HCT116 (cell line): ENCODE data around the gene IL17RD. TPM values are rescaled to one million over a fixed set of nuclear protein-coding genes. Genes with fewer than 3 reads are reported as not detected.

Experiments
- ATAC-seq: fragments of 200-7000 bp; cut with Tn5 transposase; 2 replicates; pipeline ENCODE4 v1.9.1; 2020; ENCODE audit warnings: mild to moderate bottlenecking, moderate library complexity
- BruUV-seq: library from RNA; stranded (reverse); fragments of 400-500 nt; replicated peaks from 2 replicates; lab custom pipeline; 2021; lab: Mats Ljungman, UMichigan
- CTCF ChIA-PET: fragments of 300-600 bp; sonication (Branson Sonifier 250); formaldehyde crosslinking; loops from one replicate; lab custom pipeline; 2021; ENCODE audit warnings: antibody characterized with exemption; lab: Charles Lee
- POLR2A ChIA-PET: fragments of 300-600, 350-600 bp; sonication (Branson Sonifier 250); formaldehyde crosslinking; loops from one replicate; lab custom pipeline; 2021; ENCODE audit warnings: antibody characterized with exemption; lab: Charles Lee
- RAD21 ChIA-PET, 2 experiments: fragments of 300-600 bp; sonication (Branson Sonifier 250); formaldehyde crosslinking; loops; one replicate each; lab custom pipeline; 2023; ENCODE audit warnings: low total read pairs in 2 of 2; ENCODE audit not compliant: uncharacterized antibody in 2 of 2, unreplicated experiment in 2 of 2, low non-redundant PET in 1 of 2; lab: Charles Lee
- DNase-seq: peaks from one replicate; pipeline ENCODE4 v3.0.0-alpha.2; 2010; ENCODE audit warnings: low read depth, low spot score
- H2AFZ ChIP-seq: fragments of 200-600 bp; shearing (Covaris generic), sonication (generic); 2 replicates; pipeline ENCODE4 v1.6.1; 2017; ENCODE audit warnings: low read depth, mixed run types, mixed read lengths, antibody characterized with exemption, low read length; ENCODE audit not compliant: poor library complexity, severe bottlenecking
- H3K27ac ChIP-seq: 2 replicates; pipeline ENCODE4 v1.5.1; 2012; ENCODE audit warnings: low read depth, low read length
- H3K27me3 ChIP-seq: fragments of 200-600 bp; sonication (generic); 2 replicates; pipeline ENCODE4 v1.6.1; 2016; ENCODE audit warnings: mixed run types, low read length, mixed read lengths; ENCODE audit not compliant: insufficient read depth
- H3K36me3 ChIP-seq, 2 experiments: fragments of 200-500 bp in 1 of 2; fragments of 200-600 bp in 1 of 2; sonication (Bioruptor generic) in 1 of 2; sonication (generic) in 1 of 2; 2 replicates each; pipeline versions ENCODE4 v1.5.1 to v1.6.1; 2014 to 2016; ENCODE audit warnings: low read length in 2 of 2, inconsistent platforms in 1 of 2, mixed read lengths in 1 of 2, mixed run types in 1 of 2; ENCODE audit not compliant: insufficient read depth in 2 of 2, control insufficient read depth in 1 of 2
- H3K4me1 ChIP-seq, 2 experiments: fragments of 200-600 bp in 1 of 2; sonication (generic) in 1 of 2; 2 replicates each; pipeline versions ENCODE4 v1.5.1 to v1.6.1; 2012 to 2017; ENCODE audit warnings: low read length in 2 of 2, inconsistent platforms in 1 of 2, mild to moderate bottlenecking in 1 of 2, mixed read lengths in 1 of 2, mixed run types in 1 of 2, moderate library complexity in 1 of 2; ENCODE audit not compliant: insufficient read depth in 2 of 2, control insufficient read depth in 1 of 2
- H3K4me2 ChIP-seq: fragments of 200-600 bp; sonication (generic); 2 replicates; pipeline ENCODE4 v1.6.1; 2017; ENCODE audit warnings: mixed run types, low read length, mixed read lengths
- H3K4me3 ChIP-seq, 2 experiments: fragments of 200-600 bp in 1 of 2; sonication (generic) in 1 of 2; replicated peaks in 1 of 2; 2 replicates each; pipeline ENCODE4 v1.5.1; 2011 to 2016; ENCODE audit warnings: low read length in 2 of 2, control low read depth in 1 of 2, low read depth in 1 of 2, mild to moderate bottlenecking in 1 of 2, mixed read lengths in 1 of 2, mixed run types in 1 of 2
- H3K79me2 ChIP-seq: fragments of 200-600 bp; sonication (generic); 2 replicates; pipeline ENCODE4 v1.6.1; 2017; ENCODE audit warnings: mild to moderate bottlenecking, mixed run types, low read length, moderate library complexity, mixed read lengths; ENCODE audit not compliant: insufficient read depth
- H3K9ac ChIP-seq: fragments of 200-600 bp; sonication (generic); 2 replicates; pipeline ENCODE4 v1.6.1; 2016; ENCODE audit warnings: low read length, mixed read lengths
- H3K9me2 ChIP-seq: fragments of 200-600 bp; sonication (generic), shearing (Covaris generic); 2 replicates; pipeline ENCODE4 v1.6.1; 2017; ENCODE audit warnings: mixed run types, mild to moderate bottlenecking, moderate library complexity; ENCODE audit not compliant: insufficient read depth
- H3K9me3 ChIP-seq, 2 experiments: fragments of 200-500 bp in 1 of 2; fragments of 200-600 bp in 1 of 2; sonication (Bioruptor generic) in 1 of 2; sonication (generic) in 1 of 2; 2 replicates each; pipeline ENCODE4 v1.6.1; 2014 to 2017; ENCODE audit warnings: low read length in 2 of 2, mixed read lengths in 2 of 2, inconsistent platforms in 1 of 2, low read depth in 1 of 2, mild to moderate bottlenecking in 1 of 2, mixed run types in 1 of 2, moderate library complexity in 1 of 2; ENCODE audit not compliant: control insufficient read depth in 1 of 2, insufficient read depth in 1 of 2
- H4K20me1 ChIP-seq: fragments of 200-600 bp; sonication (generic), shearing (Covaris generic); 2 replicates; pipeline ENCODE4 v1.6.1; 2017; ENCODE audit warnings: mixed run types, mild to moderate bottlenecking, moderate library complexity; ENCODE audit not compliant: insufficient read depth
- ELF1 ChIP-seq: IDR thresholded peaks from 2 replicates; pipeline ENCODE4 v1.6.1; 2012; ENCODE audit warnings: low read depth, borderline replicate concordance
- FOSL1 ChIP-seq: IDR thresholded peaks from 2 replicates; pipeline ENCODE4 v1.6.1; 2012; ENCODE audit warnings: low read depth
- MAX ChIP-seq: IDR thresholded peaks from 2 replicates; pipeline ENCODE4 v1.6.1; 2012
- RAD21 ChIP-seq: IDR thresholded peaks from 2 replicates; pipeline ENCODE4 v1.6.1; 2012; ENCODE audit warnings: low read depth, mild to moderate bottlenecking
- REST ChIP-seq: IDR thresholded peaks from 2 replicates; pipeline ENCODE4 v1.6.1; 2012; ENCODE audit warnings: low read depth
- TCF7L2 ChIP-seq: IDR thresholded peaks from 2 replicates; pipeline ENCODE4 v1.7.0; 2011; ENCODE audit warnings: borderline replicate concordance, inconsistent platforms; ENCODE audit not compliant: insufficient read depth, insufficient read length; ENCODE audit errors: extremely low read depth
- ZNF274 ChIP-seq: fragments of 200-500 bp; sonication (Bioruptor generic); IDR thresholded peaks from 2 replicates; pipeline ENCODE4 v1.6.1; 2014; ENCODE audit warnings: mild to moderate bottlenecking, low read depth, low read length, inconsistent platforms
- intact Hi-C: fragments of 100-400 bp; cut with micrococcal nuclease; formaldehyde crosslinking; loops from 2 replicates; pipeline ENCODE4 v1.10.0; 2022
- total RNA-seq: library from RNA; stranded (reverse); gene quantifications from one replicate; pipeline ENCODE4 v1.2.1, GENCODE V29; 2021; ENCODE audit not compliant: unreplicated experiment

Gene IL17RD
- total RNA-seq, 1 experiment from 2014 or later = 12.3 TPM

- H3K27ac ChIP-seq = no peak overlapping the region
- POLR2A ChIA-PET = interaction anchor here (0.6 kb wide), 1 partner anchor 66 kb away, joined by 4 read pairs; no protein-coding TSS in a partner anchor
- no peak overlapping the region for H2AFZ ChIP-seq
- no peaks in the 10 kb centered on the region for H3K27me3 ChIP-seq
- intact Hi-C loops = no loop called here
- H3K4me1 ChIP-seq = no peaks in the 10 kb centered on the region
- DNase-seq (no peak), ATAC-seq (no peak)
- RAD21 ChIA-PET = no interaction called here
- H3K9me3 ChIP-seq = no peaks in the 10 kb centered on the region
- CTCF ChIA-PET = no interaction called here
- no peak for TF ChIP-seq TCF7L2
- TF ChIP-seq RAD21 = no peak
- TF ChIP-seq REST = no peak
- no peak for TF ChIP-seq FOSL1
- no peak for TF ChIP-seq ELF1
- TF ChIP-seq ZNF274 = no peak
- TF ChIP-seq MAX = no peak
- no peak overlapping the region for H3K4me2 ChIP-seq
- no peak overlapping the region for H3K4me3 ChIP-seq
- no peaks in the 10 kb centered on the region for H3K79me2 ChIP-seq
- no peaks in the 10 kb centered on the region for H4K20me1 ChIP-seq
- H3K9me2 ChIP-seq = no peaks in the 10 kb centered on the region; the same call in 1 of the 2 replicates
- H3K9ac ChIP-seq = no peak overlapping the region
- no peaks in the 10 kb centered on the region for H3K36me3 ChIP-seq
- no TSS peak for BruUV-seq
Observed at GRCh38 chr3:57135964-57136719, 29.0 kb downstream of the IL17RD start.
